ENCODE data around the gene COLEC11.

GRCh38 chr2:3674066-3674845, 79.3 kb downstream of the COLEC11 start:
- no peak for TF ChIP-seq CTCF (conservative IDR thresholded peaks at IDR 0.05; ENCODE audit: low read depth, low read length)
- no peak for TF ChIP-seq EZH2 (IDR thresholded peaks at IDR 0.05; ENCODE audit: borderline replicate concordance, low read depth, low read length, poor library complexity, severe bottlenecking)

Measured in A673 (cell line).